ENCODE measurements around the gene PLXNB2. TPM values are rescaled to one million over a fixed set of nuclear protein-coding genes. Genes with fewer than 3 reads are reported as not detected.

The PLXNB2 gene
- total RNA-seq, 1 experiment from 2014 or later = 227 TPM

DNA sequence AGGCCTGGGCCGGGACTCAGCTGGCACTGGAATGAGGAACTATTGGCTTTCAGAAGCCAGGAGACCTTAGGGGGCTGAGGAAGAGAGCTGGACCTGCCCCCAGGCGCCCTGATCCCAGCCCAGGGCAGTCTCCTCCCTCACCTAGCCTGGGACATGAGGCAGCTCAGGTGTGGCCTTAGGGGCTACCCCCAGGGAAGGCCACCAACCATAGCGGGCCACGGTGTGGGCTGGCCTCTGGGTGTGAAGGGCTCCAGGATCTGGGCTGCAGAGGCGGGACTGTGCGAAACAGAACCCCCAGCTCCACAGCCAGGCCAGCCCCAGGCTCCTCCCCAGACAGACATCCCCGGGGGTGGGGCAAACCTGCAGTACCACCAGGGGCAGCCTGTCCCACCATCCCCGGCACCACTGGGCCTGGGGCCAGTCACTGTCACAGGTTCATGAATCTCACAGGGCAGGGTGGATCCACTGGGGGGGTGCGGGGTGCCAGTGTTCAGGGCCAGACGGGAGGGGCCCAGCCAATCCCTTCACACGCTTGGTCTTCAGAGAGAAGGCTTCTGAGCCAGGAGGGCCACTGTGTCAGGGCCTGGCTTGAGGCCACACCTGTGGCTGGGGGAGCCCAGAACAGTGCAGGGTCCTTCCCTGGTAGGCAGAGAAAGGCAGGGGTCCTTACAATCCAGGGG is 3.5 kb downstream of the PLXNB2 start:
- Histone ChIP-seq H3K27me3 (ENCODE audit: control insufficient read depth, insufficient read depth, low read length) (no peaks in the 10 kb centered on the region), H3K4me1 (ENCODE audit: control insufficient read depth, insufficient read depth, low read length) (peaks cover 61% of the 10 kb centered on the region), H3K27ac (ENCODE audit: low read length) (peak overlapping the region; percentile 83), H3K36me3 (ENCODE audit: control insufficient read depth, insufficient read depth, low read length) (no peaks in the 10 kb centered on the region; the same call in 1 of the 2 replicates), H3K4me3 (ENCODE audit: low read depth in 2 of 2, low read length in 2 of 2) (peak overlapping the region in 1 of 2 experiments; percentile 23; a peak in 1 of 4 replicates), H3K9me3 (ENCODE audit: control insufficient read depth, insufficient read depth, low read depth, low read length) (no peaks in the 10 kb centered on the region)
- in situ Hi-C loops (cut with HindIII; ENCODE audit: low pct_unique_long_range_greater_than_20kb, low sequenced_read_pairs) = no loop called here
- no peak for TF ChIP-seq TCF7L2 (IDR thresholded peaks at IDR 0.05; ENCODE audit: low read depth, low read length)
- no peak for TF ChIP-seq POLR2AphosphoS5 (IDR thresholded peaks at IDR 0.05; ENCODE audit: low read depth, low read length)
- TF ChIP-seq, protein P1, sequence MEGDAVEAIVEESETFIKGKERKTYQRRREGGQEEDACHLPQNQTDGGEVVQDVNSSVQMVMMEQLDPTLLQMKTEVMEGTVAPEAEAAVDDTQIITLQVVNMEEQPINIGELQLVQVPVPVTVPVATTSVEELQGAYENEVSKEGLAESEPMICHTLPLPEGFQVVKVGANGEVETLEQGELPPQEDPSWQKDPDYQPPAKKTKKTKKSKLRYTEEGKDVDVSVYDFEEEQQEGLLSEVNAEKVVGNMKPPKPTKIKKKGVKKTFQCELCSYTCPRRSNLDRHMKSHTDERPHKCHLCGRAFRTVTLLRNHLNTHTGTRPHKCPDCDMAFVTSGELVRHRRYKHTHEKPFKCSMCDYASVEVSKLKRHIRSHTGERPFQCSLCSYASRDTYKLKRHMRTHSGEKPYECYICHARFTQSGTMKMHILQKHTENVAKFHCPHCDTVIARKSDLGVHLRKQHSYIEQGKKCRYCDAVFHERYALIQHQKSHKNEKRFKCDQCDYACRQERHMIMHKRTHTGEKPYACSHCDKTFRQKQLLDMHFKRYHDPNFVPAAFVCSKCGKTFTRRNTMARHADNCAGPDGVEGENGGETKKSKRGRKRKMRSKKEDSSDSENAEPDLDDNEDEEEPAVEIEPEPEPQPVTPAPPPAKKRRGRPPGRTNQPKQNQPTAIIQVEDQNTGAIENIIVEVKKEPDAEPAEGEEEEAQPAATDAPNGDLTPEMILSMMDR (IDR thresholded peaks at IDR 0.05) = no peak
- TF ChIP-seq SIN3A (IDR thresholded peaks at IDR 0.05; ENCODE audit: borderline replicate concordance, insufficient read depth, low read depth, low read length) = no peak
- TF ChIP-seq REST (IDR thresholded peaks at IDR 0.05; ENCODE audit: insufficient read depth in 1 of 2, low read depth in 2 of 2, low read length in 1 of 2) = no peak
- ATAC-seq (no peak), DNase-seq (ENCODE audit: low read depth, low spot score) (no peak)
- CTCF ChIA-PET = interaction anchor here (0.6 kb wide), 1 partner anchor 33 kb away, joined by 5 read pairs; no protein-coding TSS in a partner anchor
- intact Hi-C loops (cut with micrococcal nuclease; ENCODE audit: unreplicated experiment) = no loop called here
- POLR2A ChIA-PET = no interaction called here
- BruUV-seq (replicated peaks) = TSS peak; percentile 42

- intact Hi-C loops (cut with micrococcal nuclease; ENCODE audit: unreplicated experiment) (no loop called here), in situ Hi-C loops (cut with HindIII; ENCODE audit: low pct_unique_long_range_greater_than_20kb, low sequenced_read_pairs) (no loop called here)
- Histone ChIP-seq H3K4me1 (ENCODE audit: control insufficient read depth, insufficient read depth, low read length) (peaks cover 61% of the 10 kb centered on the region), H3K4me3 (ENCODE audit: low read depth in 2 of 2, low read length in 2 of 2) (peak overlapping the region in 1 of 2 experiments; percentile 16; a peak in 1 of 4 replicates), H3K36me3 (ENCODE audit: control insufficient read depth, insufficient read depth, low read length) (no peaks in the 10 kb centered on the region; the same call in 1 of the 2 replicates), H3K27ac (ENCODE audit: low read length) (peak overlapping the region; percentile 83), H3K9me3 (ENCODE audit: control insufficient read depth, insufficient read depth, low read depth, low read length) (no peaks in the 10 kb centered on the region), H3K27me3 (ENCODE audit: control insufficient read depth, insufficient read depth, low read length) (no peaks in the 10 kb centered on the region)
- ChIA-PET POLR2A (no interaction called here), CTCF (interaction anchor here (0.6 kb wide), 1 partner anchor 33 kb away, joined by 5 read pairs; no protein-coding TSS in a partner anchor)
- no peak for TF ChIP-seq POLR2AphosphoS5 (IDR thresholded peaks at IDR 0.05; ENCODE audit: low read depth, low read length)
- TF ChIP-seq TCF7L2 (IDR thresholded peaks at IDR 0.05; ENCODE audit: low read depth, low read length) = no peak
- no peak for TF ChIP-seq SIN3A (IDR thresholded peaks at IDR 0.05; ENCODE audit: borderline replicate concordance, insufficient read depth, low read depth, low read length)
- TF ChIP-seq, protein P1 (IDR thresholded peaks at IDR 0.05) = no peak
- TF ChIP-seq REST (IDR thresholded peaks at IDR 0.05; ENCODE audit: insufficient read depth in 1 of 2, low read depth in 2 of 2, low read length in 1 of 2) = no peak
- DNase-seq (ENCODE audit: low read depth, low spot score) = no peak
- BruUV-seq (replicated peaks) = no TSS peak
- ATAC-seq = no peak
Measured at GRCh38 chr22:50303515-50303847, 4.0 kb downstream of the PLXNB2 start.

All from Panc1 (cell line).